Cardiac septum (tissue), 1 donor: Measurements from ENCODE around the gene ARFIP1. TPM values are rescaled to one million over a fixed set of nuclear protein-coding genes. Genes with fewer than 3 reads are reported as not detected.

Experiments used
- DNase-seq: peaks from one replicate; pipeline ENCODE4 v3.0.0-alpha.2; 2020; ENCODE audit warnings: low spot score
- intact Hi-C: fragments of 100-400 bp; cut with DNase I; formaldehyde crosslinking; loops from one replicate; pipeline ENCODE4 v1.14.0; 2022
- total RNA-seq: library from RNA; stranded (reverse); fragmentation: NEBNext Ultra II Directional; extraction: Animal tissue kit (Norgen Biotek cat#: 25700); gene quantifications from one replicate; pipeline ENCODE4 v1.2.1, GENCODE V29; 2021
- donor health status: DM: no; HTN: no; CAD: no.

Gene ARFIP1
- total RNA-seq, 1 donor from 2014 or later = 11.9 TPM

DNA sequence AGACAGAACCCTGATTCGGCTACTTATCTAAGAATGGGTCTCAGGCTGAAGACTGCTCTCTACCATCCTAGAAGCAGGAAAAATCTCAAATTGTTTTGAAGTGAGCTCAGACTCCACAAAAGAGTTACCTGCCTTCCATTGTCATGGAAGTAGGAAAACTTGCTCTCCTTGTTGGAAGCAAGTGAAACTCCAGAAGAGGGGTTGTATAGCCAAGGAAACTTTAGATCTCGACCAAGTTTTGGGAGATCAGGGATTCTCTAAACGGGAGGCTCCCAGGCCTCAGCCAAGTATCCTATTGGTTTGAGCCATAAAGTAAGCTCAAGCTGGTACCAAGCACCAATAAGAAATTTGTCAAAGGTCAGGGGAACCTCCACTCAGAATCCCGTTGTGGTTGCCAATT is 147.2 kb downstream of the ARFIP1 start:
- intact Hi-C loops = no loop called here
- no peak for DNase-seq

DNA sequence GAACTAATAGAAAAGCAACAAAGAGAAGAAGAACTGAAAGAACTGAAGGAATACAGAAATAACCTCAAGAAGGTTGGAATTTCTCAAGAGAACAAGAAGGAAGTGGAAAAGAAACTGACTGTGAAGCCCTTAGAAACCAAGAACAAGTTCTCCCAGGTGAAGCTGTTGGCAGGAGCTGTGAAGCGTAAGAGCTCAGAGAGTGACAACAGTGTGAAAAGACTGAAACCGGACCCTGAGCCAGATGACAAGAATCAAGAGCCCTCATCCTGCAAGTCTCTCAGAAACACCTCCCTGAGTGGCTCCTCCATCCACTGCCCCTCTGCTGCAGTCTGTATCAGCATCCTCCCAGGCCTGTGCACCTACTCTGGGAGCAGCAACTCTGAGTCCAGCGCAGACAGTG is 148.0 kb downstream of the ARFIP1 start:
- no peak for DNase-seq
- intact Hi-C loops = no loop called here

DNA sequence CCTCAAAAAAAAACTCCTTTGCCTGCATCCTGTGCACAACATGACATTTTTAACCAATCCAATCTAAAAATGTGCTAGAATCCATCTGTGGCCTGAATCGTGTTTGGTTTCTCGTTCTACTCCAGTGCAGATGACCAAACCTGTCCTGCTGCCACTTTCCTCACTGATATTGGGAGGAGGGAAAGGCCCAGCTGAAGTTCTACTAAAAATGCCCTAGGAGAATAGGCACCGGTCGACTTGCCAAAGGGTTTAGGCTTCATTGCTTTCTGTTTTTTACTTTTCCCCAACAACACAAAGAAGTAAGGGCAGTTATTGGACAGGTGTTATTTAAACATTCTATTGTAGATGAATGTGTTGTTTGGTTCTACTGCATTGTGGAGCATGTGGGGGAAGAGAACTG is 148.5 kb downstream of the ARFIP1 start:
- intact Hi-C loops = no loop called here
- no peak for DNase-seq

DNA sequence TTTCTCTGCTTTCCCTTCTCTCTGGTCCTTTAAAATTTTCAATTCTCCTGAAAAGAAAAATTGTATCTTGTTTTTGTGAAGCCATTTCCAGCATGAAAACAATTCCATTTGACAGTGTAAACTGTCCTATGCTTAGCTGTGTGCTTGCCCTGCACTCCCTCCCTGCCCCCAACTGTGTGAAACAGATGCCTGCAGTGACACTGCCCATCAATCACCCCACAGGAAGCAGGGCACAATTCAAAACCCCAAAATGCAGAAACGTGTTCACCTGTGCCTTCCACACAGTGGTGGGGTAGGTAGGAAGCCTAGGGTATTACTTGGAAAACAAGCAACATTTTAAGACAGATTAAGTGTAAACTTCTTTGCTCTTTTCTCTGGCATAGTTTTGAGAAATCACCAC is 150.1 kb downstream of the ARFIP1 start:
- no peak for DNase-seq
- intact Hi-C loops = no loop called here

DNA sequence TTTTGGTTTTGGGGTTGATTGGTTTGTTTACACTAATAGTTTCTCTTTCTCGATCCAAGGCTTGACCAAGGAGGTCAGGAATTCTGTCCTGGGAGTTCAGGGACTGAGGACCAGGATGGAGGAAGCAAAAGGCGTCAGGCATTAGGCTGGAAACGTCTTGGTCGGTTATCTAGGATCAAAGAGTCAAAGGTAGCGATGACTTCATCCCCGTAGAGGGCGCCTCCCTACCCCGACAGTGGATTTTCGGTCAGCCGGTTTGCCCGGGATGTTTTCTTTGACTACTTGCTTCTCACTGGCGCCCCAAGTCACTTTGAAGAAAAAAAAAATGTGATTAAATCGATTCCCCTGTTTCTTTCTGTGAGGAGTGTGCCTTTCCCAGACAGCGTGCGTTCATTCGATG is 155.4 kb downstream of the ARFIP1 start:
- DNase-seq = no peak
- intact Hi-C loops = no loop called here

DNA sequence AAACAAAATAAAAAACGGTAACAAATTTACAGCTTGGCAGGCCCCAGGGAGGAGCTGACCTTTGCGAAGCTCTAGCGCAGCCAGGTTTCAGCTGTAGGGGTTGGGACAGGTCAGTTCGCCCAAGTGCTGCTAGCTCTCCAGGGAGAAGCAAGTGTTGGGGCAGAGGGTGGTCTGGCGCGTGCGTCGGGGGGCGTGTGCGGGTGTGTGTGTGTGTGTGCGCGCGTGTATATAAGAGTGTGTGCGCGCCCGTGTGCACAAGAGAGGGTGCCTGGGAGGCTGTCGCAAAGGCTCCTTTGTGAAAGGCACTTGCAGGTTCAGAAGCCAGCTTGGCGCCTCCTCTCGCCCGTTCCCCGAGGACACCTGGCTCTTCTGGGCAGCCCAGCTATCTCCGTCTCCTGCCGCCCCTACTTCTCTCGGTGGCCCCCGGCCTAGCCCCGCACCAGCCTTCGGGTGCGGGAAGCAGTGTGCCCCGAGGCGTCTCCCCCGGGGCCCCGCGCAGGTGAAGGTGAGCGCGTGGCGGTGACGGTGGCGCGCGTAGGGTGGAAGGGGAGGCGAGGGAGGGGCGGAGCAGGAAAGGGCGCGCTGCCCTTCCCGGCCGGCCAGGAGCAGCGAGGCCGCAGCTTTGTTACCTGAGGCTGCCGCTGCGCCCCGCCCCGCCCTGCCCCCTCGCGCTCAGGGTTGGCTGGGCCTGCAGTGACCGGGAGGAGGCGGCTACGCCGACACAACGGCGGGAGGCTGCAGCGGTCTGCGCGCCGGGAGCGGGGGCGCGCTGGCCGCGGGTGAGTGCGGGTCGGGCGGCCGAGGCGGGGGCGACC is 156.1 kb downstream of the ARFIP1 start, which contains the start of gene FHDC1:
Gene FHDC1 (plus strand): TSS at position 693 of the 815 bp plus-strand sequence. CDS start 6,735 bp downstream, outside the sequence.
- DNase-seq = no peak
- intact Hi-C loops = no loop called here

DNA sequence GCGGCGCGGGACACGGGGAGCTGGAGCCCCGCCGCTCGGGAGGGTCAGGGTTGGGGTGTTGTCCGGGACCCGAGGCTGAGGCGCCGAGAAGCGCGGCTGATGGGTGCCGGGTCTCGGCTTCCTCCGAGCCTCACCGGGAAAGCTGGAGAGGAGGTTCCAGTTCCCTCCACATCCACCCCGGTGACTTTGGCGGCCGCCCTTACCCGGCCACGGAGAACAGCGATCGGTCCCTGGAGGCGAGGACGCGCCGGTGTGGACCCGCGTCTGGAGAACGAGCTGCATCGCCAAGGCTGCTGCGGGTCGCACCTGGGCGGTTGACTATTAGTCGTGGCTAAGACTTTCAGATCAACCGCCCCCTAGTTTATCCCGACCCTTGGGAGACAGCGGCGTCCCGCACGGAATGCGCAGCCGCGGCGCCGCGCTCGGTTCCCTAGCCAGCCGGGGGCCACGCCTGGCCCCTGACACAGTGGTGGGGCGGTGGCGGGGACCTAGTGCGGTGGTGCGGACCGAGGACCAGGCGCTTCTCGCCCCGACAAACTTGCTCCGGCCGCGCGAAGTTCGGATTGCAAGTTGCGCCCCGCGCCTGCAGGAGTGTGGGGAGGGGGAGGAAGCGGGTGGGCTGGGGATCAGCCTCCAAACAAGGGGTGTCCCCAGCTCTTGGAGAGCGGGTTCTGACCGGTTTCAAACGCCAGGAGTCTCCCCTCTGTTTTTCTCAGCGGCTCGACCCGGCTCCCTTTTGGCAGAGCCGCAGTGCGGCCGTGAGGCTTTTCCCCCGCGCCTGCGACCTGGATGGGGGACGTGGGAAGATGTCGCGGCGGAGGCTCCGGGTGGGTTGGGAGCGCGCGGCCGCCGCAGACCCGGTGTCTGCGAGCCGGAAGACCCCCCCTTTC is 156.9 kb downstream of the ARFIP1 start:
- intact Hi-C loops = no loop called here
- no peak for DNase-seq

DNA sequence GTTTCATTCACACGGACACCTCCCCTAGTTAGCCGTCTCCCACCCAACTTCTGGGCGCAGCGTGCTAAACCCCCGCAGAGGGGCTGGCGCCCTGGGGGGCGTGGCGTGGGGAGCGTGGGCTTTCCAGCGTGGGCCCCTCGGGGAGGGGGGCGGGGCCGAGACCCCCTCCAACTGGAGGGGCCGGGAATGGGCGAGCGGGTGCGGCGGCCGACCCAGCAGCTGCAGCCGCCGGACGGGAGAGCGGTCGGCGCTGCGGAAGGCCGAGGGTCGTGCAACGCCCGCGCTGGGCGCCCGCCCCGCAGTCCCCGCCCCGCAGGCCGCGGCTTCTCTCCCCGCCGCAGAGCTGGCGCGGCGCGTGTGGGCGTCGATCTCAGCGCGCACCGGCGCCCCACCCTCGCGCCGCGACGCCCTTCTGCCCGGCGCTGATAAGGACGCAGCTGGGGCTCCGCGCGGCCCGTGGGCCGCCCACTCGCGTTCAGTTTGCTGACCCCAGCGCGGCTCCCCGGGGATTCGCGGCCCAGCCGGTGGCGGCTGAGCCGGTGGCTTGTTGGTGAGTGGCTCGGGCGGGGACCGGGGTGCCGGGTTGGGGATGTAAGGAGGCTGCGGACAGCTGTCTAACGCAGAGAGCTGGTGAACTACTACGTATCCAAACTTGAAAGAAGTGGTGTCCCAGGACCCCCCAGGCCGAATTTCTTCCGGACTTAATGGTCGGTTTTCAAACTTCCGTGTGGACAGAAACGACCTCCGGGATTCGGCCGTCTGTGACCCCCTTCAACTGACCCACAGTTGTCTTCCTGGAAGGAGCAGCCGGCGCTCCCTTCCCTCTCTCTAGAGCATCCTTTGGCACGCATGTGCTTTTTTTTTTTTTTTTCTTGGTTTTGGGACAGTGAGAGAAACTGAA is 157.8 kb downstream of the ARFIP1 start:
- DNase-seq = no peak
- intact Hi-C loops = no loop called here

DNA sequence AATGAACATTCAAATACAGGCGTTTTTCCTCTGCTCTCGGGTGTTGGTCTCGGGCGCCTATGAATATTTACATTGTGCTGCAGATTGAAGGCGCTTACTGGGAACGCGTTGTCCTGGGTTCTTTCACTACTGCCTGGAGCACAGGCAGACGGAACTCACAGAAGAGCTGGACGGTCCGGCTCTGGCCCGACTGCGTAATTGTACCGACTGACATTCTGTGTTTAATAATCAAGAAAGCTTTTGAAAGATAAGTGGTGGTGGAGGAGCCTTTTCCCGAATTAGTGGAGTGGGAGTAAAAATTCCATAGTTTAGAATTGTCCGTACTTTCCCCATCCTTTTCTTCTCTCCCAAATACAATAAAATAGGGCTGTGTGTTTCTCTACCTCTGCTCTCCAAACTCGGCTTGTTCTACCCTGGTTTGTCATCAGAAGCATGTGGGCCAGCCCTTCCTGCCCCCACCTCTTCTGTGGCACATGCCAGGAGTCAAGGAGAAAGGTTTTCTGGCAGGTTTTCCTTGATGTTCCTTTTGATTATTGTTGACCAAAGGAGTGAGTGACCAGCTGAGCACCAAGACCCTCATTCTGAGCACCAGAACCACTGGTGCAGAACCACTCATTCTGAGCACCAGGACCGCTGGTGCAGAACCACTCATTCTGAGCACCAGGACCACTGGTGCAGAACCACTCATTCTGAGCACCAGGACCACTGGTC is 158.6 kb downstream of the ARFIP1 start:
- intact Hi-C loops = no loop called here
- no peak for DNase-seq

DNA sequence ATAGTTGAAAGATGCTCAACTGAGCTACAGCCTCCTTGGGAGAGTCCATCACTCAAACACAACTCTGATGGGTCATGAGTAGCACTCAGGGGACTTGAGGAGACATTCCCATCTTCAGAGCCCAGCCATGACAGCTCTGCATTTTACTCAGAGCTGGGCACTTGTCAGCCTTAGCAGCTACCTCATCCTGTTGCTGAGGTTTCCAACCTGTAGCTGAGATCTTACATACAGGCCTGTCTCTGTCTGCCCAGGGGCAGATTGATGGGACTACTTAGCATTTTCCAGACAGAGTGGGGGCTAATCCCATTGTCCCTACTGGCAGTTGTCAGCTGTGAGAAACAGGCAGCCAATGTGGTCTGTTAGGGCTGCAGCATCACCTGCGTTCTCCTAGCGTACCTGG is 159.9 kb downstream of the ARFIP1 start:
- no peak for DNase-seq
- intact Hi-C loops = no loop called here

DNA sequence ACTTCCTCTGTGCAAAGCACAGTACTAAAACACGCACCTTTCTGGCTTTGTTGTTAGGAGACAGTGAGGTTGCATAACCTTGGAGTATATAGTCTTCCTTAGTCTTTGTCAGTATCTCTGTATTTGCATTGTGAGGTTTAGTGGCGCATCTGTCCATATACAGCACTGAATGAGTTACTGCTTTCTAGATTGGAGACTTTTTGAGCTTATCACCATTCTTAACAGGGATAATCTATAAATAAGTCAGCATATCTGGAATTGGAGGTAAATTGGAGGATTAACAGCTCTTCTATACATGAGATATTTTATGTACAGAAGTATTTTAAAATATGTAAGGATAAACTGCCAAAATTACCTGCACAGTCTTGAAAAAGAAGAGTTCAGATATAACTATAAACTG is 160.7 kb downstream of the ARFIP1 start:
- intact Hi-C loops = no loop called here

DNA sequence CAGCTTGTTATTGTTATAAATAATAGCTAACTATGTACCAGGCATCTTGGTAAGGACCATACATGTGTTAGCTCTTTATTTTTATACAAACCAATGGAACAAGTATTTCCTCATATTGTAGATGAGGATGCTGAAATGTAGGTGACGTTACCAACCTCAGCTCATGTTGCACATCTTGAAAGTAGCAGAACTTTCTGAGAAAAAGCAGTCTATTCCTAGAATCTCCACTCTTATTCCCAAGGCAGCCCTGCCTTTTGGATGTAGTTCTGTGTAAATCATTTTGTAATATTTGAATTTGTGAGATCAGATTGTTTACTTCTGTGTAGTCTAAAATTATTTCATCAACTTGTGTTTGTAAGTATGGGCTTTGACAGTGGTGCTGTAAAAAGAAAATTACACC is 161.7 kb downstream of the ARFIP1 start:
- intact Hi-C loops = no loop called here
- no peak for DNase-seq

More for the DNA sequence above, 160.7 kb downstream of the ARFIP1 start:
- DNase-seq = no peak

DNA sequence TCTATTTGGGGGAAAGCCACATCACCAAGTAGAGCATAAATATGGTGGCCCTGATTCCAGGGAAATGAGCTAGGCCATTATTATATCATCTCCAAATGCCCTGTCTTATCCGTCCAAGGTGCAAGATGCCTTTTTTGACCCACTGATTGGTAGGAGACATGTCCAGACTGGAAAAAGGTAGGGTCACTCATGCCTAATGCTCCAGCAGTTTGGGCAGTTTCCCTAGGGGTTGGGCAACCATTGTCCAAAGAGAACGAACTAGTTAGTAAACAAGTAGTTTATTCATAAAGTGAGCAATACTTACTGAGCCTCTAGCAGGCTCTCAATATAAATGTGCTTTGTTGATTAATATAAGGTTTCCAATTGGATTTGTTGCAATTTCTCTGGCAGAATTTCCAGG is 162.6 kb downstream of the ARFIP1 start:
- no peak for DNase-seq
- intact Hi-C loops = no loop called here

DNA sequence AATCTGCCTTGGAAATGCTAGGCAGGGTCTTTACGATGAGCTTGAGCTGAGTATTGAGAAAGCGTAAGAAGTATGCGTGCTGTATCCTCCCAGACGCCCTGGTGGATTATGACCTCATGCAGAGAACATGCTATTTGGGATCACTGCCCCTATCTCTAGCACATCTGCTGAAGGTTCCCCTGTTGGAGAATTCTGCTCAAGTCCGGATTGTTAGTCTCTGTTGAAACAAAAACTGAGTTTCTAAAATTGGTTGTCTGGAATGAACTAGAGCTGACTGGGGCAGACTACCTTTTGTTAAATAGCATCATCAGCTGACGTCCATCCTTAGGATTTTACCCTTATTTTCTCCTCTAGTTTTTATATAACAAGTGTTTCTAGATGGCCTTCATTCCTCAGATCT is 163.9 kb downstream of the ARFIP1 start:
- no peak for DNase-seq
- intact Hi-C loops = no loop called here

DNA sequence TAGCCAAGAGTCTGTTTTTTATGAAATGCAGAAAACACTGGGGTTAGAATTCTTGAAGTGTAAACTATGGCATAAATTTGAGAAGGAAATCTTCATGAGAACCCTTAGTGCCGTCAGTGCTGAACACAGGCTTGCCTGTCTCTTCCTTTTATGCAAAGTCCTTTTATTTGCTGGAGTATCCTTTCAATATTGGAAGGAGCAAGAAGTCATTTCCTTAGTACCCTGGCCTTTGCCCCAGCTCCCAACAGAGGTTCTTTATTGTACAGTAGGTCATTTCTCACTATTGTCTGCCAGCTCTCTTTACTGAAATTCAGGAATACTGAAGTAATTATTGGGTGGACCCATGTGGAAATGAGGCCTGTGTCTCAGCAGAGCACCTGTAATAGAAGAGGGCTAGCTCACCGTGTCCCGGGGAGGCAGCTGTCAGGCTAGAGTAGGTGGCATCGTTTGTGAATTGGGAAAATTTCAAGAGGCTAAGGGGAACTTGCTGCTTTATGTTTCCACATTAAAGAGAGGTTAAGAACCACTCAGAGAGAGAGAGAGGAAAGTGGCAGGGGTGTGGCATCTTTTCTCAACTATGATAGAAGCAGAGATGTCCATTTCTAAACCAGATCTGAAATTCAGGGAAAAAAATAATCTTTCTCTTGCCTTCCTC is 165.0 kb downstream of the ARFIP1 start:
- DNase-seq = no peak
- intact Hi-C loops = no loop called here

DNA sequence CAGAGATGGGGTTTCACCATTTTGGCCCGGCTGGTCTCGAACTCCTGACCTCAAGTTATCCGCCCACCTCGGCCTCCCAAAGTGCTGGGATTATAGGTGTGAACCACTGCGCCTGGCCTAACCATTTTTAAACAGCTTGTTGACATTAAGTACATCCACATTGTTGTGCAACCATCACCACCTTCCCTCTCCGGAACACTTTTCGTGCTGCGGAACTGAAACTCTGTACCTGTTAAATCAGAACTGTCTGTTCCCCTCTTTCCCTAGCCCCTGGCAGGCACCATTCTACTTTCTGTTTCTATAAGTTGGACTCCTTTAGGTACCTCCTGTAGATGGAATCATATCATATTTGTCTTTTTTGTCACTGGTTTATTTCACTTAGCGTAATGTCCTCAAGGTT is 165.9 kb downstream of the ARFIP1 start:
- DNase-seq = no peak
- intact Hi-C loops = no loop called here

DNA sequence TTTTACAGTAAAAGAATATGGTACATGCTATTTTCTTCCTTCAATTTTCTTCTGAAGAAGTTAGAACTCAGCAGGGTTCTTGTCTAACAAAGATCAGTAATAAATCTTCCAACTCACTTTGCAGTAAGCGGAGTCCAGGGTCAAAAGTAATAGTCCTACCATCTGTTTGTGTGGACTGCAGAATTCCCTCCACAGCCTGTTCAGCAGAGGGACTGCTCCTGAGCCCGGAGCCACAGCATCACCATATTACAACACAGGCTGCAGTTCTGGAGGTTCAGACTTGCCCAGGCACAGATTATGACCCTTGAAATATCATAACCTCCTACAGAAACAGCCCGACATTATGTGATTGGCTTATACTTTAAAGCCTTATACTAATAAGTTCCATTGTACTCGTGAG is 166.7 kb downstream of the ARFIP1 start:
- DNase-seq = no peak
- intact Hi-C loops = no loop called here

DNA sequence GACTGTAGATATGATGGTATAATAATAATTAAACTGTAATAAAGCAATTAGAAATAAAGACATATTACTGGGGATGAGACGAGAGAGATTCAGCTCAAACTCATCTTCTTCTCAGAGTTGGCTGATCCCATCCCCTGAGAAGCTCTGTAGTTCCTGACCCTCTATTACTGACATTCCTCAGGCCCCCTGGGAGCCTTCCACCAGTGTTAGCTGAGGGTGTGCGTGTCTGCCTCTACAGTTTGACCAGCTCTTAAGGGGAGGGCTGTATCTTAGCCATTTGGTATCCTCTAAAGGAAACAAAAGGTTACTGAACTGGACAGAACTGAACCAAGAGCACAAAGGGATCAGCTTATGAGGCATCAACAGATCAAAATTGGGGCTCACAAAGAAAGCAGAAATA is 167.6 kb downstream of the ARFIP1 start:
- intact Hi-C loops = no loop called here
- DNase-seq = no peak

DNA sequence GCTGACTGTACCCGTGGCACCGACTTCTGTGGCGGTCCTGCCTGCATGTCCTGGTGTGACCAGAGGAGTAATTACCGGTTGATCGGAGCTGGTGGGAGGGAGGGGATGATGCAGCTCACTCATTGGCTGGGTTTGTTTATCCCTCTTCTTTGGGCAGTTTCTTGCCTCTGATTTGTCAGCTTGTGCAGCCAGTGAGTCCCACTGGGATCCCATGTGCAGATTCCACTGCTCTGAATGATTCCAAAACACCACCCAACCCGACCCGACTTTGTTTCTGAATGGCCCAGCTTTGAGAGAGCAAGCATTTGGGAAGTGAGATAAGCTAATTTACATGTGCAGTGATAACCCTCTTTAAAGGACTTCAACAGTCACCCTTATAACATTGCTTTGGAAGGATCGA is 170.2 kb downstream of the ARFIP1 start:
- DNase-seq = no peak
- intact Hi-C loops = no loop called here
